Measurements from ENCODE around the gene ACCS.

The ACCS gene

GRCh38 chr11:44065841-44066731 is at the start of gene ACCS:
Gene ACCS (plus strand): TSS chr11:44066270. CDS start chr11:44067628, 1,358 bp downstream.
- DNase-seq: peak; percentile 96

GRCh38 chr11:44016546-44017442 is 49.3 kb upstream of the ACCS start:
- DNase-seq: no peak

GRCh38 chr11:44017443-44018126 is 48.5 kb upstream of the ACCS start:
- DNase-seq: no peak

- DNase-seq: no peak
These were observed 47.9 kb upstream of the ACCS start for GRCh38 chr11:44018127-44018521.

GRCh38 chr11:44018829-44019228 is 47.2 kb upstream of the ACCS start:
- no peak for DNase-seq

GRCh38 chr11:44024977-44025376 is 41.1 kb upstream of the ACCS start:
- DNase-seq: no peak

GRCh38 chr11:44025727-44026126 is 40.3 kb upstream of the ACCS start:
- DNase-seq: no peak

GRCh38 chr11:44028401-44028800 is 37.7 kb upstream of the ACCS start:
- no peak for DNase-seq

- no peak for DNase-seq
These were observed 37.1 kb upstream of the ACCS start for GRCh38 chr11:44028816-44029506.

- DNase-seq: no peak
These were observed 36.6 kb upstream of the ACCS start for GRCh38 chr11:44029507-44029845.

- no peak for DNase-seq
These were observed 35.8 kb upstream of the ACCS start for GRCh38 chr11:44029977-44030911.

GRCh38 chr11:44030996-44031395 is 35.1 kb upstream of the ACCS start:
- no peak for DNase-seq

GRCh38 chr11:44031549-44031948 is 34.5 kb upstream of the ACCS start:
- no peak for DNase-seq

- DNase-seq: no peak
These were observed 33.6 kb upstream of the ACCS start for GRCh38 chr11:44032299-44033085.

- DNase-seq: no peak
These were observed 32.6 kb upstream of the ACCS start for GRCh38 chr11:44033411-44033850.

- DNase-seq: no peak
These were observed 32.2 kb upstream of the ACCS start for GRCh38 chr11:44033856-44034255.

- no peak for DNase-seq
These were observed 31.4 kb upstream of the ACCS start for GRCh38 chr11:44034639-44035038.

- DNase-seq: peak; percentile 80
These were observed 29.0 kb upstream of the ACCS start for GRCh38 chr11:44036811-44037657.

- DNase-seq: no peak
These were observed 28.4 kb upstream of the ACCS start for GRCh38 chr11:44037658-44037998.

GRCh38 chr11:44043157-44043556 is 22.9 kb upstream of the ACCS start:
- no peak for DNase-seq

Data from right forelimb (tissue), 1 donor.